ENCODE data around the gene CXCL12.

CXCL12 gene

GRCh38 chr10:44385026-44385695, at the start of gene CXCL12:
Gene CXCL12 (minus strand): TSS chr10:44385097. CDS start chr10:44385005, 92 bp downstream.
- peak; percentile 64 for DNase-seq (ENCODE audit: low spot score)

GRCh38 chr10:44427479-44427878, 42.6 kb upstream of the CXCL12 start:
- no peak for DNase-seq (ENCODE audit: low spot score)

DNA sequence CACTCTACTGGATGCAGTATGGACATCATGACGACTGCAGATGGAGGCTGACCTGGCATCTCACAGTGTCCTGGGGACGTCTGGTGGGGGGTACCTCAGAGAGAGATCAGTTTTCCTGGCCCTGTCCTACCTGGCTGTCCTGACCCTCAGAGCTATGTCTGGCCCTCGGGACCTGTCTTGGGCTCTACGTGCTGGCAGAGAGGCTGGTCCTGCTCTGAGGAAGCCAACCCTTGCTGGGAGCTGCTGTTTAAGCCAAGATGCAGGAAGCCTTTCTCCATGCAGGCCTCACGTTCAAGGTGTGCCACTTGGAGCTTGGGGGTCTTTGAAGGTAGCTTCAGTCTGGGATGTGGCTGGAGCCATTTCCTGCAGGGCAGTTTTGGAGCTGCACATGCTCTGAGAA, 42.1 kb upstream of the CXCL12 start:
- DNase-seq (ENCODE audit: low spot score), result peak; percentile 5

DNA sequence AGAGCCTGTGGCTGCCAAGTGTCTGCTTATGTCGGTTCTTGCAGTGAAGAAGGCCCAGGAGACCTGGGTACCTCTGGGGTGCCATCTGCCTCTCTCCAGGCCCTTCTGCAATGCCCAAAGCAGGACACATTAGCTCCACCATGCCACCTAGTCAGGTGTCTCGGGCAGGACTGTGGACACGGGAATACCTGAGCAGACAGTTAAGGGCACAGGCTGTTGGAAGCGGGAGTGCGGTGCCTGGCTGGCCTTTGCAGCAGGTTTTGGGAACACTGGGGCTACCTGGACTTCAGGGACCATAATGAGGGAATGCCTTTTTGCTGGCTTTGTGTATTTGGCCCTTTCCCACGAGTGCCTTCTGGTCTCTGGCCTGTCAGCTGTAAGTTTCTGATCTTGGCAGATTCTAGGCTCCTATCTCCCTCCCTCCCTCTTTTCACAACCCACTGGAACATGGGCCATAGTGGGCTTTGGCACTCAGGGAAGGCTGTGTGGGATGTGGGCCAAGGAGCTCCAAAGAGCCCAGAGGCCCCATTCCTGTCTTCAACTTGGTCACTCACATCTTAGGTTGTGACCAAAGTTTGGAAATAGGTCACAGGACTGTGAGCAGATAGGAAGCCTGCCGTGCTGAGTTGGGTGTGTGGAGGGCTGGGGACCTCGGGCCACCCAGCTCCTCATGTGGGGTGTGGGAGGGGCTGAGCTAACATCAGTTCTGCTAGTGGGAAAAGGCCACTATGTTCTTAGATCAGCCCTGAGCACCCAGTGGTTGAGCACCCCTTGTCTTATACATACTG, 41.5 kb upstream of the CXCL12 start:
- peak; percentile 5 for DNase-seq (ENCODE audit: low spot score)

DNA sequence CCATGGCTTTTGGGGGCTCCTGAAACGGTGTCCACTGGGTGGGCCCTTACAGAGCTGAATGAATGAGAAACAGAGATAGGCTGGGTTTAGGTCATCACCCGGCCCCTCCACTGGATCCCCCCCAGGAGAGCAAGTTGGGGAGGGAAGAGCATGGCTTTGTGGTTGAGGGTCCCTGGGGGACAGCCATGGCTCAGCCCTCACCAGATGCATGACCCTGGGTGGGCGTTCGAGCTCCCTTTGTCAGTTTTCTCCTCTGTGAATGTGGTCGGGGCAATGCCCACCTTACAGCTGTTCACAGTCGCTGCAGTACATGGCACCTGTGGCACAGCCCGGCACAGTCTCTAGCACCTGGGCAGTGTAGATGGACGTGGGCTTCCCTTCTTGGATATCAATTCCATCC, 40.6 kb upstream of the CXCL12 start:
- peak; percentile 3 for DNase-seq (ENCODE audit: low spot score)

DNA sequence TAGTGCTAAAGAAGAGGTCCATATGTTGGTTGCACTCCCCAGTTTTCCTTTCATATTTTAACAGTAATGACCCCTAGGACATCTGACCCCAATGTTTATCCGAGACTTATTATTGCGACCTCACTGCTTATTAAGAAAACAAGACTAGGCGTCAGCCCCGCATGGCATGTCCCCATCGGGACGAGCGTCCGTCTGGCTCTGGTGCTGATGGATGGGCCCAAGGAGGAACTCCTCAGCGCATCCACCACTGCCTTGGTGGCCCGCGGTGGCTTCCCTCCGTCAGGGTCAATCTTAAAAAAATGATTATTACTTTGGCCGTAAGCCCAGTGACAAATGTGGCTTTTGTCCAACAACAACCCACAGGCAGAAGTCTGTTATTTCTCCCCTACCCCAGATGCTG, 40.1 kb upstream of the CXCL12 start:
- peak; percentile 4 for DNase-seq (ENCODE audit: low spot score)

GRCh38 chr10:44424298-44424697, 39.4 kb upstream of the CXCL12 start:
- peak; percentile 8 for DNase-seq (ENCODE audit: low spot score)

DNA sequence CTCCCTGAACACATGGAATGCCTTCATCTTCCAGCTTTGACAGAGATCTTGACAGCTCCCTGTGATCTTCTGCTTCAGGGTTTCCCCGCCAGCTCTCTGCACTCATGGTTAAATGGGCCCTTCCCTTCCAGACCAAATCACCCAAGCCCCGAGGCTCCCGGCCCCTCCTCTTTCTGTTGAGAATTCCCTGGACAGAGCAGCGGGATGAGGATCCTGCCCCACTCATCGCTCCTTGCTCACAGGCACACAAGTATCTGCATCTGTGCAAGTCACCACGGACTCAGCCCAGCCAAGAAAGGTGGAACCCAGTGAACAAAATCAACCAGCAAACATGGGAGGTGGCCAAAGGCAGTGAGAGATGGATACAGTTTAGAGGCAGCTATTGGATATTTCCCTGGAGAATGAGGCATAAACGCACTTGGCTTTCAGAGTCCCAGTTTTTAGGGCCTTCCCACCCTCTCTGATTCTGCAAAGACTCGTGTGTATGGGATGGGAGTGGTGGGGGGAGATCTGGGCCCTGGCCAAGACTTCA, 37.7 kb upstream of the CXCL12 start:
- peak; percentile 8 for DNase-seq (ENCODE audit: low spot score)

DNA sequence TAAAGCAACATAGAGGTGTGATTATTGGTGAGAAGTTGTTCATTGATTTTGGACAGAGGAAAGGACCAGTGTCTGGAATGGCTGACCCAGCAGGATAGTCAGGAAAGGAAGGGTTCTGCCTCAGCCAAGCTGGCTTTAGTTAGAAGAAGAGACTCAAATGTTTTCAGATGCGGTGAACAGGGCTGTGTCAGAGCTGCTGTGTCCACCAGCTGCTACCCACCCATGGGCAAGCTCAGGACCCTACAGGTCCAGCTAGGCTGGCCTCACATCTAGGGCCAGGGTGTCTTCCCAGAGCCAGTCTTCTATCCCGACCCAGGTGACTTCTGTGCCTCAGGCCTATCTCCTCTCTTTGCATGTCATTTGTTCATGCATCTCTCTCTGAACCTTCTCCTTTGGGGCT, 37.3 kb upstream of the CXCL12 start:
- DNase-seq (ENCODE audit: low spot score), result no peak

GRCh38 chr10:44419790-44420549, 35.1 kb upstream of the CXCL12 start:
- DNase-seq (ENCODE audit: low spot score), result no peak

DNA sequence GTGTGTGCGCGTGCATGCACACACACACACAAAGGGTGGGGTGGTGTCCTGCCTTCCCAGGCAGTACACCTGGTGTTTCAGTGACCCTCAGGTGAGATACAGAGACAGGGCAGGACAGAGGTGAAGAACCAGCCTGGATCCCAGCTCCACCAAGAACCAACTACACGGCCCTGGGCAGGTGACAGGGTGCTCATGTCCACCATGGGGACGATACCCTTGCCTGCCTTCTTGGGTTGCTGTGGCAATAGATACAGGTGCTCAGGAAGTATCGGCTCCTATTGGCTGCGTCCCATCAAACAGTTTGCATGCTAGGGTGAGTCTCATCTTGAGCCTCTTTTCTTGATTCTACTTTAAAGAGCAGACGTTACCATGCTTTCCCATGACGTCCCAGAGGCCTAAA, 33.7 kb upstream of the CXCL12 start:
- DNase-seq (ENCODE audit: low spot score), result no peak

- DNase-seq (ENCODE audit: low spot score), result no peak
These were observed 32.9 kb upstream of the CXCL12 start for GRCh38 chr10:44417761-44418160.

DNA sequence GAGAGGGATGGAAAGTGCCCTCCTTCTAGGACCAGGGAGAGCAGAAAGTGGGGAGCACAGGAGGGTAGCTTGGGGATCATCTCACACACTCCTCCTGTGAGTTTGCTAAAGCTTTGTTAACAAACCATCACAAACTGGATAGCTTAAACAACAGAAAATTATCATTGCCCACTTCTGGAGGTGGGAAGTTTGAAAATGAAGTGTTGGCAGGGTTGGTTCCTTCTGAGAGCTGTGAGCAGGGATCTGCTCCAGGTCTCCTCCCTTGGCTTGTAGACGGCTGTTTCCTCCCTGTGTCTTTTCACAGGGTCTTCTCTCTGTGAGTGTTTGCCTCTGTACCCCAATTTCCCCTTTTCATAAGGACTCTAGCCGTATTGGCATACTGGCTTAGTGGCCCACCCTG, 32.0 kb upstream of the CXCL12 start:
- no peak for DNase-seq (ENCODE audit: low spot score)

DNA sequence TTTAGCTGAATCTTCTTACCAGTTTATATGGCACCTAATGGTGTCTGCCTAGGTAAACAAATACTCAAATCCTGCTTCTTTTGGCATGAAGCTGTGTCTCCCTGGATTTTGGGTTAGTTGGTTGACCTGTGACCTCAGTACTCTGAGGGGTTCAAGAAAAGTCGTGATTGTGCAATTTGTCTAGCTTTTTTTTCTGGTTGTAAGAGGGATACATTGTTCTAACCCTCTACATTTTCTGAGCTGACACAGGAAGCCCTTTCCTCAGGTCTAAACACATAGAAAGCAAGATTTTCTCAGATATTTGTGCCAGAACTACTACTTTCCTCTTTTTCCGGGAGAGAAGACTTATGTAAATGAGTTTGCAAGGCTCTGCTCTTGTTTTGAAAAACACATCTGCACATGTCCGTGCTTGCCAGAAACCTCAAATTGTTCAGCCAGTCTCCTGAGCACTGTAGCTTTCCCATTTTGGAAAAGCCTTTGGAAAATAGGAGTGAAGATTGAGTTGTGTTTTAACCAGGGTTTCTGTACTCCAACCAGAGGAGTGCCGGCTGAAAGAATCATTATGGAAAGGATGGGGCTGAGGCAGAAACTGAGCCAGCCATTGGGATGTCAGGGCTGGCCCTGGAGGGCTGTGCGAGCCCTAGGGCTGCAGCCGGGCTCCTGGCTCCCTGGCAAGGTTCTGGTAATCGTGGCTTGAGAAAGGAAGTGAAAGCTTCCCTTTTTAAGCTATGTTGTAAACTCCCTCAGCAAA, 31.3 kb upstream of the CXCL12 start:
- peak; percentile 43 for DNase-seq (ENCODE audit: low spot score)

DNA sequence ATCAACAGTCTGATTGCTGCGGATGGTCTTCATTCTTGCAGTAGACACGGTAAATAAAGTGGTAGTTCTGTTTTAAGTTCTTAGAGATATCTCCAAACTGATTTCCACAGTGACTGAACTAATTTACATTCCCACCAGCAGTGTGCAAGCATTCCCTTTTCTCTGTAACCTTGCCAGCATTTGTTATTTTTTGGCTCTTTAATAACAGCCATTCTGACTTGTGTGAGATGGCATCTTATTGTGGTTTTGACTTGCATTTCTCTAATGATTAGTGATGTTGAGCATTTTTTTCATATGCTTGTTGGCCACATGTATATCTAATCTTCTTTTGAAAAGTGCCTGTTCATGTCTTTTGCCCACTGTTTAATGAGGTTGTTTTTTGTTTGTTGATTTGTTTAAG, 30.2 kb upstream of the CXCL12 start:
- DNase-seq (ENCODE audit: low spot score), result no peak

DNA sequence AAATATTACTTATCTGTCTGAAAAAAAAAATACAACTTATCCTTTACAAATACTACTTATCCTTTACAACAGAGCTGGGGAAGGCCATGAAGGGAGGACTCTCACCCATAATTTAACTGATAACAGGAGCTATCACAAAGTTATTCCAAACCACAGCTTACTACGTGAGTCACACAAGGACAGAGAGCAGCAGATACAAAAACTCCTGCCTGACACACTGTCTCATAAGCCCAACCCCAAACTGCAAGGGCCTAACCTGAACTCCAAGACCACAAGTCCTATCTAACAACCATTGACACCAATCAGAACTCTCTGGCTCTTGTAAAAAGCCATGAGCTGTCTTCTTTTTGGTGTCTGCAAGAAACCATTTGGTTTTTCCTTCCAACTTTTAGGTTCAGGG, 28.5 kb upstream of the CXCL12 start:
- DNase-seq (ENCODE audit: low spot score), result no peak

- no peak for DNase-seq (ENCODE audit: low spot score)
These were observed 26.4 kb upstream of the CXCL12 start for GRCh38 chr10:44411251-44411650.

GRCh38 chr10:44404741-44405437, 20.0 kb upstream of the CXCL12 start:
- DNase-seq (ENCODE audit: low spot score), result no peak

DNA sequence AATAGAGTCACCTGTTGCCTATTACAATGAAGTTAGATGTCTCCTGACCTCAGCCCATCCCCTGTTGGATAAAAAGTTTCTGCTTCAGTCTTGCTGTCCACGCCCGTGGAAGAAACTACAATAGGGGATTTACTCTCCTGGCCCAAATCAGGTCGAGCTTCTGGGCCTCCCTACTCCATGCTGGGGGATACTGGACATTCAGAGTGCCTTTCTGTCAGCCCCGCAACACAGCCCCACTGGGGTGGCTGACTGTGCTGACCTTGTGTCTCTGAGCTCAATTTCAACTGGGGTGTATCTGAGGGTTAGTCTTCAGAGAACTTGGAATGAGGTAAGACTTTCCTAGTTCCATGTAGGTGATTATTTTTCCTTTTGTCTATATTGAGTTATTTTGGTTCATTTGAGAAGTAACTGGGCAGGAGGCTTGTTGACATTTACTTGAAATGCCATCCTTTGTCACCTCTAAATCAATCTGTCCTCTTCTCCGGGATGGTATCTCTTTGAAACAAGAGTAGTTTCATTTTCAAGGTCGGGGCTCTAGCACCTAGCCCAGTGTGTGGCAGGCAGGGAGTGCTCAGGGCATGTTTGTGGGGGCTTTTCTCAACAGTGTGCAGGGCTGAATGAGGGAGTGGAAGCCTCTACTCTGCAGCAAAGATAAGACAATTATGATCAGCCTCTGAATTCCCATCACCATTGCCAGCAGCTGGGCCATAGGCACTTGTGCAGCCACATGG, 17.7 kb upstream of the CXCL12 start:
- no peak for DNase-seq (ENCODE audit: low spot score)

DNA sequence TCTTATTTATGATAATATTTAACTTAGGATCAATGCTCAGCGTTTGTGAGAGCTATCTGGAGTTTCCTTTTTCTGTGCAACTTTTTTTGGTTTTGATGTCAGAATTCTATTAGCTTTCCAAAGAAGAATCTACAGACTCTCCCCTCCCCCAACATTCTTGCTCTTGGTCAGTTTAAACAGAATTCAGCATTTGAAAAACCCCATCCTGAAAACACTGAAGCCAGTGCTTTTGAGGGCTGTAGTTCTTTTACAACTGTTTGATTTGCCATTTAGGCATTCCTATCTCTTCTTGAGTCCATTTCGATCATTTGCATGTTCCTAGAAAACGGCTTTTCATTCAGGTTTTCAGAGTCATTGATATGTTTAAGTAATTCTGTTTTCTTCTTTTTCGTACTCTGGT, 15.6 kb upstream of the CXCL12 start:
- DNase-seq (ENCODE audit: low spot score), result no peak

All from AG20443 (cell line).